SK-N-SH (cell line): Measurements from ENCODE around the gene CHST12.
A peak's percentile ranks its signal among the peaks of the same experiment; 100 is the strongest.

ENCODE experiments used
- CTCF ChIP-seq: fragments of 200-600 bp; sonication (generic); IDR thresholded peaks from 2 replicates; pipeline ENCODE4 v1.6.1; 2017; ENCODE audit warnings: antibody characterized with exemption, mild to moderate bottlenecking, moderate library complexity
- EP300 ChIP-seq, 2 experiments: IDR thresholded peaks; 2 replicates each; pipeline versions ENCODE4 v1.4.0 to v1.6.1; 2012; ENCODE audit warnings: borderline replicate concordance in 1 of 2, low read depth in 1 of 2, low read length in 1 of 2
- EZH2phosphoT487 ChIP-seq: fragments of 200-600 bp; sonication (generic); IDR thresholded peaks from 2 replicates; pipeline ENCODE4 v1.6.1; 2017; ENCODE audit warnings: low read depth, mixed run types, mild to moderate bottlenecking, antibody characterized with exemption, moderate library complexity, borderline replicate concordance
- FOXJ3 ChIP-seq: sonication (generic); formaldehyde crosslinking; IDR thresholded peaks from 2 replicates; pipeline ENCODE4 v1.5.1; 2020; ENCODE audit warnings: mild to moderate bottlenecking, missing genetic modification reagents
- GABPA ChIP-seq: IDR thresholded peaks from 2 replicates; pipeline ENCODE4 v1.4.0; 2012; ENCODE audit warnings: low read depth, mild to moderate bottlenecking
- MAX ChIP-seq: IDR thresholded peaks from 2 replicates; pipeline ENCODE4 v1.4.0; 2012; ENCODE audit warnings: low read depth
- POLR2AphosphoS5 ChIP-seq: IDR thresholded peaks from 2 replicates; pipeline ENCODE4 v1.6.1; 2012; ENCODE audit warnings: low read depth, low read length
- RAD21 ChIP-seq: IDR thresholded peaks from 2 replicates; pipeline ENCODE4 v1.6.1; 2012; ENCODE audit warnings: mild to moderate bottlenecking, low read length
- REST ChIP-seq: IDR thresholded peaks from 2 replicates; pipeline ENCODE4 v1.6.1; 2012; ENCODE audit warnings: mild to moderate bottlenecking, low read depth, low read length, moderate library complexity
- RFX5 ChIP-seq: IDR thresholded peaks from 2 replicates; pipeline ENCODE4 v1.6.1; 2012; ENCODE audit warnings: mild to moderate bottlenecking, improper control_type of control experiment, low read length
- SMC3 ChIP-seq: IDR thresholded peaks from 2 replicates; pipeline ENCODE4 v1.6.1; 2012; ENCODE audit warnings: low read depth, low read length, improper control_type of control experiment
- TAF1 ChIP-seq: IDR thresholded peaks from 2 replicates; pipeline ENCODE4 v1.6.1; 2012; ENCODE audit warnings: low read depth, mild to moderate bottlenecking, low read length, moderate library complexity, borderline replicate concordance
- TCF12 ChIP-seq: IDR thresholded peaks from 2 replicates; pipeline ENCODE4 v1.4.0; 2012
- ZBTB33 ChIP-seq: IDR thresholded peaks from 2 replicates; pipeline ENCODE4 v1.4.0; 2012; ENCODE audit warnings: low read depth, borderline replicate concordance

- TF ChIP-seq CTCF (no peak), SMC3 (no peak), EP300 (IDR thresholded peaks at IDR 0.05; ENCODE audit: borderline replicate concordance in 1 of 2, low read depth in 1 of 2, low read length in 1 of 2) (no peak; a peak in 1 of 4 replicates), GABPA (no peak), ZBTB33 (no peak), POLR2AphosphoS5 (no peak), FOXJ3 (CRISPR knock-in tag) (0 out of 2 replicates have a peak, but pooled peaks have one; percentile 53), REST (no peak), RFX5 (no peak), EZH2phosphoT487 (no peak), RAD21 (no peak), TAF1 (no peak), TCF12 (no peak), MAX (no peak)
These were observed 80.1 kb downstream of the CHST12 start for GRCh38 chr7:2483494-2483893.
